Hippocampal formation (tissue), 2 donors: ENCODE data around the gene IFT25.
"Not testable (repeated sequence)": the region's sequence is repeated elsewhere in the genome, so short reads cannot be mapped to it uniquely, and the experiment has no call there.

Source experiments
- DNase-seq, 2 donors: peaks; one replicate each; lab custom pipeline; 2025; lab: John Stamatoyannopoulos, UW

IFT25 gene

GRCh38 chr1:53889304-53890298 lies 55.9 kb downstream of the IFT25 start, which contains the start of gene YIPF1:
Gene YIPF1 (minus strand): TSS chr1:53889797. CDS start chr1:53888937, 860 bp downstream.
- peak; percentile 85 to 89 for DNase-seq

- no peak for DNase-seq
These were observed 56.8 kb downstream of the IFT25 start for GRCh38 chr1:53888681-53889080.

GRCh38 chr1:53883600-53883999 lies 61.9 kb downstream of the IFT25 start:
- DNase-seq: not testable (repeated sequence)

DNA sequence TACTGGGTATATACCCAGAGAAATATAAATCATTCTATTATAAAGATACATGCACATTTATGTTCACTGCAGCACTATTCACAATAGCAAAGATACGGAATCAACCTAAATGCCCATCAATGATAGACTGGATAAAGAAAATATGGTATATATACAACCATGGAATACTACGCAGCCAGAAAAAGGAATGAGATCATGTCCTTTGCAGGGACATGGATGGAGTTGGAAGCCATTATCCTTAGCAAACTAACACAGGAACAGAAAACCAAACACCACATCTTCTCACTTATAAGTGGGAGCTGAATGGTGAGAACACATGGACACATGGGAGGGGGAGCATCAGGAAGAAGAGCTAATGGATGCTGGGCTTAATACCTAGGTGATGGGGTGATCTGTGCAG lies 63.6 kb downstream of the IFT25 start:
- DNase-seq: not testable (repeated sequence)

GRCh38 chr1:53878492-53879105 lies 66.9 kb downstream of the IFT25 start:
- peak in 1 of 2 donors; percentile 16 for DNase-seq

DNA sequence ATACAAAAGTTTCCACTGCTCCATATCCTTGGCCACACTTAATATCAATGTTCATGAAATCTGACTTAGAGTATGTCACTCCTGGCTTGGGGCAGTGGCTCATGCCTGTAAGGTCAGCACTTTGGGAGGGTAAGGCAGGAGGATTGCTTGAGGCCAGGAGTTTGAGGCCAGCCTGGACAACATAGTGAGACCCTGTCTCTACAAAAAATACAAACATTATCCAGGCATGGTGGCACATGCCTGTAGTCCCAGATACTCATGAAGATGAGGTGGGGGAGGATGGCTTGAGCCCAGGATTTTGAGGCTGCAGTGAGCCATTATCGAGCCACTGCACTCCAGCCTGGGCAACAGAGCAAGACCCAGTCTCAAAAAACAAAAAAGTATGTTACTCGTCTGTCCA lies 70.3 kb downstream of the IFT25 start:
- DNase-seq: not testable (repeated sequence)

GRCh38 chr1:53871773-53872484 lies 73.6 kb downstream of the IFT25 start:
- no peak for DNase-seq
